Progenitor cell of endocrine pancreas (in vitro differentiated cells): Measurements from ENCODE around the gene FKBP9. TPM values are rescaled to one million over a fixed set of nuclear protein-coding genes. Genes with fewer than 3 reads are reported as not detected.
A peak's percentile ranks its signal among the peaks of the same experiment; 100 is the strongest.
"Not testable (repeated sequence)": the region's sequence is repeated elsewhere in the genome, so short reads cannot be mapped to it uniquely, and the experiment has no call there.

Experiments used
- DNase-seq: peaks from one replicate; pipeline ENCODE4 v3.0.0; 2021; ENCODE audit warnings: low spot score; ENCODE audit not compliant: unreplicated experiment
- H3K27ac Mint-ChIP-seq: 2 replicates; pipeline ENCODE4 v1.8.0; 2021; ENCODE audit warnings: mild to moderate bottlenecking, moderate library complexity, mixed read lengths
- H3K27me3 Mint-ChIP-seq: 2 replicates; pipeline ENCODE4 v1.8.0; 2021; ENCODE audit warnings: mixed read lengths
- H3K36me3 Mint-ChIP-seq: 2 replicates; pipeline ENCODE4 v1.8.0; 2022; ENCODE audit warnings: mixed read lengths; ENCODE audit not compliant: insufficient read depth
- H3K4me1 Mint-ChIP-seq: 2 replicates; pipeline ENCODE4 v1.8.0; 2021; ENCODE audit warnings: low read depth, mixed read lengths
- H3K4me3 Mint-ChIP-seq: 2 replicates; pipeline ENCODE4 v1.8.0; 2021; ENCODE audit warnings: low read depth, mild to moderate bottlenecking, moderate library complexity, mixed read lengths
- H3K9me3 Mint-ChIP-seq: 2 replicates; pipeline ENCODE4 v1.8.0; 2021; ENCODE audit warnings: low read depth, mixed read lengths
- total RNA-seq: library from RNA; stranded (reverse); gene quantifications from 2 replicates; pipeline ENCODE4 v1.2.1, GENCODE V29; 2021
- TF ChIP-seq, protein P1 (sequence below): fragments of 200-600 bp; sonication (generic); IDR thresholded peaks from one replicate; pipeline ENCODE4 v1.5.0; 2021; ENCODE audit warnings: antibody characterized with exemption, mild to moderate bottlenecking; ENCODE audit not compliant: unreplicated experiment

FKBP9 gene
- total RNA-seq, 1 donor from 2014 or later = 86.4 TPM

DNA sequence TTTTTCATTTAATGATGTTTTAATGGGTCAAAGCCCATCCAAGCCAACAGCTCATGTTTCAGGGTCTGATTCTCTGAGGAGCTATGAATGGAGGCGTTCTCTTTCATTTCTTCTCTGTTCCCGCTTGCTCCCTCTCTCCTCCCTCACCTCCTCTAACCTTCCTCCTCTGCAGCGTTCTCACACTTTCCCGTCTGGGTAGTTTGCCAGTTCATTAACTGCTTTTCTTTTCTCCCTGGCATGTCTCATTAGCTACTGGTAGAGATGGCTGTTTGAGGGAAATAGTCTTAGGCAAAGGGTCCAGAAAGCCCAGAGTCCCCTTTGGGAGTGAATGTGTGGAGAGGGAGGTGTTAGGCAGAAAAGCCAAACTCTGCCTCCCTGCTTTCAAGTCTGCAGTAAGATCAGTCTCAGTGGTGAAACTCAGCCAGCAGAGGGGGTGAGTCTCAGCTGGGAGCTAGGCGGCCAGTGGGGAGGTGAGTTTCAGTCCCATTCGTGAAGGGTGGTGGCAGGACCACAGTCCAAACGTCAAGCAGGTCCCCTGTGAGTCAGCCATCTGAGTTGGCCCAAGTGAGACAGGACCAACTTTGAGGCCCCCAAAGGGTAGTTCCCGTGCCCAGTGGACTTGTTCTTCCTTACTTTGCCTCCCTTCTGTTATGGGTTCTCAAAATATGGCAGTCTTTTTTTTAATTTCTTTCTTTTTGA is 7.4 kb downstream of the FKBP9 start:
- TF ChIP-seq, protein P1, sequence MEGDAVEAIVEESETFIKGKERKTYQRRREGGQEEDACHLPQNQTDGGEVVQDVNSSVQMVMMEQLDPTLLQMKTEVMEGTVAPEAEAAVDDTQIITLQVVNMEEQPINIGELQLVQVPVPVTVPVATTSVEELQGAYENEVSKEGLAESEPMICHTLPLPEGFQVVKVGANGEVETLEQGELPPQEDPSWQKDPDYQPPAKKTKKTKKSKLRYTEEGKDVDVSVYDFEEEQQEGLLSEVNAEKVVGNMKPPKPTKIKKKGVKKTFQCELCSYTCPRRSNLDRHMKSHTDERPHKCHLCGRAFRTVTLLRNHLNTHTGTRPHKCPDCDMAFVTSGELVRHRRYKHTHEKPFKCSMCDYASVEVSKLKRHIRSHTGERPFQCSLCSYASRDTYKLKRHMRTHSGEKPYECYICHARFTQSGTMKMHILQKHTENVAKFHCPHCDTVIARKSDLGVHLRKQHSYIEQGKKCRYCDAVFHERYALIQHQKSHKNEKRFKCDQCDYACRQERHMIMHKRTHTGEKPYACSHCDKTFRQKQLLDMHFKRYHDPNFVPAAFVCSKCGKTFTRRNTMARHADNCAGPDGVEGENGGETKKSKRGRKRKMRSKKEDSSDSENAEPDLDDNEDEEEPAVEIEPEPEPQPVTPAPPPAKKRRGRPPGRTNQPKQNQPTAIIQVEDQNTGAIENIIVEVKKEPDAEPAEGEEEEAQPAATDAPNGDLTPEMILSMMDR = peak; percentile 38
- not testable (repeated sequence) for H3K4me1 Mint-ChIP-seq

DNA sequence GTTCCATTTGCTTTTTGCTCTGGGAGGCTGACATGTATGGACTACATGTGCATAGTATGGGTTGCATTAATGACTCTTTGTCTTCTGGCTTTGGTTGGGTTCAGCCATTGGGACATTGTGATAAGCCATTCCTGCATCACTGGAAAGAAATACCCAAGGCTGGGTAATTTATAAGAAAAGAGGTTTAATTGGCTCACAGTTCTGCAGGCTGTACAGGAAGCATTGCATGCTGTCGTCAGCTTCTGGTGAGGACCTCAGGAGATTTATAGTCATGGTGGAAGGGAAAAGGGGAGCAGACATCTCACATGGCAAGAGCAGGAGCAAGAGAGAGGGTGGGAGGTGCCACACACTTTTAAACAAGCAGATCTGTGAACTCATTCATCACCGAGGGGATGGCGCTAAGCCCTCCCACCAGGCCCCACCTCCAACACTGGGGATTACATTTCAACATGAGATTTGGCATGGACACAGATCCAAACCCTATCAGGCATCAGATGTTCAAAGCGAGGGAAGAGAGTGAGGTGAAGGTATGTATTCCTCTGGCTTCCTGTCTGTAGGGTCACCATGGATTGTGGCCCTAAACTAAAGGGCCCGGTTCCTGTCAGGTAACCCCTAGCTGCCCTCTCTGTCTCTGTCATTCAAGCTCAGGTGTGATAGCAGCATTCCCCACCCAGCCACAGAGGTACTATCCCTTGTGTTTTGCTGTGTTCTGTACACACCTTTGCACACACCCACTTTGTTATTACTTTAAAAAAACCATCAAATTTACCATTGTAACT is 9.4 kb downstream of the FKBP9 start:
- not testable (repeated sequence) for H3K27me3 Mint-ChIP-seq, H3K27ac Mint-ChIP-seq, H3K4me1 Mint-ChIP-seq, DNase-seq, H3K4me3 Mint-ChIP-seq, H3K36me3 Mint-ChIP-seq, H3K9me3 Mint-ChIP-seq

More for the DNA sequence above, 7.4 kb downstream of the FKBP9 start:
- not testable (repeated sequence) for H3K9me3 Mint-ChIP-seq, H3K36me3 Mint-ChIP-seq, DNase-seq, H3K27me3 Mint-ChIP-seq, H3K4me3 Mint-ChIP-seq
- peak overlapping the region; percentile 80 for H3K27ac Mint-ChIP-seq

DNA sequence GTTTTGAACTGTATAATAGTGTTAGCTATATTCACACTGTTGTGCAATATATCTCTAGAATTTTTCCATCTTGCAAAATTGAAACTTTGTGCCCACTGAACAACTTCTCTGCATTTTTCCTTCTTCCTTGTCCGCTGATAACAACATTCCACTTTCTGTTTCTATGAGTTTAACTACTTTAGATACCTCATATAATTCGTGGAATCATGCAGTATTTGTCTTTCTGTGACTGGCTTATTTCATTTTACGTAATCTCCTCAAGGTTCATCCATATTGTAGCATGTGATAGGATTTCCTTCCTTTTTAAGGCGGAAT is 10.0 kb downstream of the FKBP9 start:
- not testable (repeated sequence) for H3K36me3 Mint-ChIP-seq, DNase-seq, H3K4me3 Mint-ChIP-seq, H3K4me1 Mint-ChIP-seq, H3K27ac Mint-ChIP-seq, H3K9me3 Mint-ChIP-seq, H3K27me3 Mint-ChIP-seq

DNA sequence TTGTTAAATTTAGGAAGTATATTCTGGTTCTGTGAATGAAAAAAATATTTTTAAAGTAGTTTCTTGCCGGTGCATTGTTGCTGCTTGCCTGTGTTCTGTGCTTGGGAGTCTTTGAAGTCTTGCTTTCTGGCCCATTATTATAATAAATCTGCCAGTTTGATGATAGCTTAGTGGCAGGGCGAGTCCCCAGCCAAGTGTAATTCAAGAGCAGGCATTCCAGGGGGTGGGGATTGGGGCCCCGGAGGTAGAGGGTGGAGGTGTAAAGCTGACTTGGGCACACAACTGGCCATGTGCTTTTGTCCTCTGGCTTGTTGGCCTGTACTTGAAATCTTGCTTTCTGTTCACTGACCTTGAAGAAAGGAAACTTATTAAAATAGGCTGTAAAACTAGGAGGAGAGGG is 14.7 kb downstream of the FKBP9 start:
- not testable (repeated sequence) for H3K9me3 Mint-ChIP-seq, H3K4me3 Mint-ChIP-seq, H3K27me3 Mint-ChIP-seq, H3K36me3 Mint-ChIP-seq, H3K27ac Mint-ChIP-seq, DNase-seq, H3K4me1 Mint-ChIP-seq

DNA sequence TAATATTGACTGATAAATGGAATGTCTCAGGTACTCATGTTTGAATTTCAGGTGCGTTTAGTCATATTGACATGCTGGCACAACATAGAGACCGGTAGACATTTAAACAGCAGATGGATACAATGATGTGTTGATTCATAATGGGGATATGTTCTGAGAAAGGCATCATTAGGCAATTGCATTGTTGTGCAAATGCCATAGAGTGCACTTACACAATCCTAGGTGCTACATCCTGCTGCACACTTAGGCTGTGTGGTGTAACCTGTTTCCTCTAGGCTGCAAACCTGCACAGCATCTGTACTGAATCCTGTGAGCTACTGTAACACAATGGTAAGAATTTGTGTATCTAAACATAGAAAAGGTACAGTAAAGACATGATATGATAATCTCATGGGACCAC is 19.9 kb downstream of the FKBP9 start:
- not testable (repeated sequence) for DNase-seq, H3K4me3 Mint-ChIP-seq, H3K27ac Mint-ChIP-seq, H3K36me3 Mint-ChIP-seq, H3K9me3 Mint-ChIP-seq, H3K4me1 Mint-ChIP-seq, H3K27me3 Mint-ChIP-seq

DNA sequence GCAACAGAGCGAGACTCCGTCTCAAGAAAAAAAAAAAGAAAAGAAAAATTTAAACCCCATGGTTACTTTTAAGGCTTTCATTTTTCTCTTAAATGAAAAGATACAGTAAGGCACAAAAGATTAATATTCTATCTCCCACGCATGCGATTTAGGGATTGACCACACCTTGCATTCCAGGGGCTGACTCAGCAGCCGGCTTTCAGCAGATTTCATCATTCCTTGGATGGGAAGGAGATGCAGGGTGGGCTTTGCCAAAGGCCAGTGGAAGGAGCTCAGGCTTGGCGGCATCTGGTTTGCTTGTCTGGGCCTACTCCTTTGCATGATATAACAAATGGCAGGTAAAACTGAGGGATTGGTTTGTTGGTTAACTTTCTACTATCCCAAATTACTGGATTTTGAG is 22.0 kb downstream of the FKBP9 start:
- not testable (repeated sequence) for H3K4me3 Mint-ChIP-seq, H3K36me3 Mint-ChIP-seq, H3K27me3 Mint-ChIP-seq, DNase-seq, H3K4me1 Mint-ChIP-seq, H3K9me3 Mint-ChIP-seq, H3K27ac Mint-ChIP-seq

DNA sequence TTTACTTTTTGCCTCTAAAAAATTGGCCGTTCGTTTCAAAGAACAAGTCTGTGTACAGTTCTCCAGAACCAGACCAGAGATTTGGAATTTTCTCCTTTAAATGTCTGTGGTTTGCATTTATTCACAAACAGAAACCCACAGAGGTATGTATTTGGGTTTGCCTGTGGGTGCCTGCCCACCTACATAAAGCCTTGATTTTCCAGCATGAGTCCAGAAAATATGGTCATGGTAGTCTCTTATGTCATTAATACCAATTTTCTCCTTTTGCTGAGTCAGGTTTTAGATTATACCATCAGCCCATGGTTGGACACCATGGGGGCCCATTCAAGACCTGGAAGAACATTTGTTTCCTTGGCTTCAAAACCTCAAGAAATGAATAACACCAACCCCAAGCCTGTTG is 22.7 kb downstream of the FKBP9 start:
- H3K4me3 Mint-ChIP-seq, H3K9me3 Mint-ChIP-seq, H3K36me3 Mint-ChIP-seq, H3K27me3 Mint-ChIP-seq, DNase-seq, H3K27ac Mint-ChIP-seq, H3K4me1 Mint-ChIP-seq: not testable (repeated sequence)

DNA sequence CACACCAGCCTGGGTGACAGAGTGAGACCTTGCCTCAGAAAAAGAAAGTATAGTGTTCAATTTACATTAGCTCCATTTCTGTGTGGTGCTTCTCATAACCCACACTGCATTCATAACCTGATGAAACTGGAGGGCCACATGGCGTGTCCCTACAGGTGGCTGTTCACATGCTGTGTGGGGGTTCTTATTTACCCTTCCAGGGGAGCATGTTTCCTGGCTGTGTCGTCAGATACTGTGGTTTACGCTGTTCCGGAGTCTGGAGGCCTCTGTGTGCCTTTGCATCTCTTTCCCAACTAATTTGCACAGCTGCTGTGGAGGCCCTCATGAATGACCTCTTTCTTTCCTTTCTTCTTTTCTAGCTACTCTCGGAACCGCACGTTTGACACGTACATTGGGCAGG is 30.9 kb downstream of the FKBP9 start:
- H3K27ac Mint-ChIP-seq, H3K27me3 Mint-ChIP-seq, H3K4me1 Mint-ChIP-seq, H3K36me3 Mint-ChIP-seq, DNase-seq, H3K4me3 Mint-ChIP-seq, H3K9me3 Mint-ChIP-seq: not testable (repeated sequence)

DNA sequence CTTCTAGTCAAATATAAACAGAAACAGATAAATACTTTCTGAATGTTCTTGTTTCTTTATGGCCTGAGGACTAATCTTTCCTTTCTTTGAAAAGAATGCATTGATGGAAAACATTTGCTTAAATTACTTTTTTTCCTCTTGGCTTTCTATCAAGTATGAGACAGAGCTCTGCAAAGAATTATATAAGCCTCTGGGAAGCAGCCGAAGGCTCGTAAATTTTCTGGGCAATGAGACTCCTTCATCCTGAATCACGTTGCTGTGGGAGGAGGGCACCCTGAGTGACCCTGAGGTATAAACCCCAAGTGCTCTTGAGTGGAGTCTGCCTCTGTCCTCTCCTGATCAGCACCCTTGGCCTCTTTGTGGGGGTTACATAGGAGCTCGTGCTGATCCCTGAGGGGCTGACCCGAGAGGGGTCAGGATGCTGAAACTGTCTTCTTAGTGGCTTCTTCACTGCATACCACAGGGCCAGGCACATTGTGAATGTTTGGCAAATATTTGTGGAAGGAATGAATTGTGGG is 33.9 kb downstream of the FKBP9 start:
- not testable (repeated sequence) for DNase-seq, H3K36me3 Mint-ChIP-seq, H3K27ac Mint-ChIP-seq, H3K9me3 Mint-ChIP-seq, H3K4me3 Mint-ChIP-seq, H3K4me1 Mint-ChIP-seq, H3K27me3 Mint-ChIP-seq

DNA sequence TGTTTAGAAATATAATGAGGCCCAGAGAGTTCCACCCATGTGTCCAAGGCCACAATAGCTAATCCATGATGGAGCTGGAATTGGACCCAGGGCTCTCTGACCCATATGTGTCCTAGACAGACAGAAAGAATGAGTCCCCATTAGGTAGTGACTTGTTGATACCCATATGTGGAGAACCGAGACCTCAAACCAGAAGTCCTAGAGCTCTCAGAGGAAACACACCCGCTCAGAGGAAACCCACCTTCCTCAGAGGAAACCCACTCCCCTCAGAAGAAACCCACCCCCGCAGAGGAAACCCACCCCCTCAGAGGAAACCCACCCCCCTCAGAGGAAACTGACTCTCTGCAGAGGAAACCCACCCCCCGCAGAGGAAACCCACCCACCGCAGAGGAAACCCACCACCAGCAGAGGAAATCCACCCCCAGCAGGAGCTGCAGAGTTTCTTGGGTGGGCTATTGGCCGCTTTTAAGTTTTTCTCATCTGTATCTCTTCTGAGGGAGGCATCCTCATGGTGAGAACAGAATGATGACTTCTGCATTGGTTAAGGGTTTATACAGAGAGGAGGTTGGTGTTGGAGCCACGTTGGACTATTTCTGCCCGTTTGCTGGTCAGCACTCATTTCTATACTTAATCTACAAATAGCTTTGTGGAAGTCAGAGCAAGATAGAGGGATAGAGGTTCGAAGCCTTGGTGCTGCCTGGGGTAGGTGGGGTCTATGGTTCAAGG is 34.9 kb downstream of the FKBP9 start:
- H3K4me1 Mint-ChIP-seq, H3K36me3 Mint-ChIP-seq, H3K27me3 Mint-ChIP-seq, H3K4me3 Mint-ChIP-seq, H3K9me3 Mint-ChIP-seq, DNase-seq: not testable (repeated sequence)
- H3K27ac Mint-ChIP-seq = peak overlapping the region; percentile 20

DNA sequence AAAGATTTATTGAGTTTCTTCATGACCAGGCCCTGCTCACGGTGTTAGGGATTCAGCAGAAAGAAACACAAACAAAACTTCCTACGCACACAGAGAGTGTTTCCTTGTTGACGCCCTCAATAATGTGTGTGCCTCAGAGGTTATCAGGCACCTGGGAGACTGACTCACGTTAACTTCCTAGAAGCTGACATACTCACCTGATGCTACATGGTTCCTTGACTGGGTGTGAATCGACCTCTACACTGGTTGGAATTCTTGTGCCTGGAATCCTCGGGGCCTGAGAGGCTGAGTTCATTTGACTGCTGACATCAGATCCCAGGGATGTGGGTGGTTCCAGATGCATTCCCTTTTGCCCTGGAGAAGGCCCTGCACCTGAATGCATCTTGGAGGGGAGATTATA is 35.5 kb downstream of the FKBP9 start:
- not testable (repeated sequence) for H3K4me1 Mint-ChIP-seq, DNase-seq, H3K27me3 Mint-ChIP-seq, H3K9me3 Mint-ChIP-seq, H3K4me3 Mint-ChIP-seq, H3K36me3 Mint-ChIP-seq
- H3K27ac Mint-ChIP-seq = peak overlapping the region; percentile 20

DNA sequence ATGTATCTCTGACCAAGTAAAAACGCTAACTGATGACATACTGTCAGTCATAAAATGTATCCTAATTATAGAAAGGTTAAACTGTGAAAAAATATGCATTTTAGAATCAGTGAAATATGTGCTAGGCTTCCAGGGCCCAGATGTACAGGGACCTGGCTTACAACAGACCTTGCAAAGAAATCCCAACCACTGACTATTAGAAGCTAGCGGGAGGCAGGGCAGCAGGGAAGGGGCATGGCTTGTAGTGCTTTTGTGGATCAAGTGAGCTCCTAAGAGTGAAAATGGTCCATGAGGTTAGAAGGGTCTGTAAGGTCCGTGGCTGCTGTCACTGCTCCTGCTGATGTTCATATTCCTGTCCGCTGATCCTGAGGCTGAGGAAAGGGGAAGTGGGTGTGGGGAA is 40.7 kb downstream of the FKBP9 start:
- H3K4me1 Mint-ChIP-seq = peaks cover 12% of the 10 kb centered on the region
- DNase-seq = not testable (repeated sequence)

More for the DNA sequence above, 40.7 kb downstream of the FKBP9 start:
- H3K27ac Mint-ChIP-seq = peak overlapping the region; percentile 86
- not testable (repeated sequence) for H3K4me3 Mint-ChIP-seq, H3K9me3 Mint-ChIP-seq, H3K36me3 Mint-ChIP-seq, H3K27me3 Mint-ChIP-seq
